ENCODE results near the gene MIOX.
"Not testable (repeated sequence)": the region's sequence is repeated elsewhere in the genome, so short reads cannot be mapped to it uniquely, and the experiment has no call there.

The MIOX gene

GRCh38 chr22:50507421-50507990, 20.8 kb downstream of the MIOX start, which contains the start of gene LMF2:
Gene LMF2 (minus strand): TSS chr22:50507702. CDS start chr22:50507675, 27 bp downstream.
- peak in 1 of 2 experiments; percentile 81 for DNase-seq (ENCODE audit: low read depth in 1 of 2, low spot score in 1 of 2)
- no peak for TF ChIP-seq JUND (IDR thresholded peaks at IDR 0.05; ENCODE audit: low read depth)
- in situ Hi-C loops (cut with HindIII; ENCODE audit: low pct_unique_long_range_greater_than_20kb, low sequenced_read_pairs): no loop called here

- in situ Hi-C loops (cut with HindIII; ENCODE audit: low pct_unique_long_range_greater_than_20kb, low sequenced_read_pairs): no loop called here
- DNase-seq (ENCODE audit: low read depth in 1 of 2, low spot score in 1 of 2): peak; percentile 96
- no peak for TF ChIP-seq JUND (IDR thresholded peaks at IDR 0.05; ENCODE audit: low read depth)
Observed at GRCh38 chr22:50507991-50508884, 21.6 kb downstream of the MIOX start, which contains the start of gene NCAPH2. Gene NCAPH2 (plus strand): TSS chr22:50508224. CDS start chr22:50508338, 114 bp downstream.

DNA sequence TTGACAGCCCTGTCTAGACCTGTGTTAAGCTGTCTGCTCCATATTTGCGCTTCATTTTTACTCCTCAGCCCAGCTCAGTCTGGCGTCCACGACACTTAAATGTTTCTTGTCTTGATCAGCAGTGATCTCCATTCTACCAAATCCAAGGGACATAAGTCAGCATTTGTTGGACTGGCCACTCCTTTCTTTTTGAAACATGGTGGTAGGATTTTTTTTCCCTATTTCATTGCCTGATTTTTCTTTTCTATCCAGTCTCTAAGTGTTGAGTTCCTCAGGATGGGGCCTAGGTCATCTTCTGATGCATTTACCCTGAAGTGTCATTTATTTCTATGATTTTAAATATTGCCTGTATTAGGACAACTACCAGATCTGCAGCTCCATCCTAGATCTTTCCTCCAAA, 22.2 kb downstream of the MIOX start:
- no peak for DNase-seq (ENCODE audit: low read depth in 1 of 2, low spot score in 1 of 2)
- in situ Hi-C loops (cut with HindIII; ENCODE audit: low pct_unique_long_range_greater_than_20kb, low sequenced_read_pairs): no loop called here
- TF ChIP-seq JUND (IDR thresholded peaks at IDR 0.05; ENCODE audit: low read depth): no peak

DNA sequence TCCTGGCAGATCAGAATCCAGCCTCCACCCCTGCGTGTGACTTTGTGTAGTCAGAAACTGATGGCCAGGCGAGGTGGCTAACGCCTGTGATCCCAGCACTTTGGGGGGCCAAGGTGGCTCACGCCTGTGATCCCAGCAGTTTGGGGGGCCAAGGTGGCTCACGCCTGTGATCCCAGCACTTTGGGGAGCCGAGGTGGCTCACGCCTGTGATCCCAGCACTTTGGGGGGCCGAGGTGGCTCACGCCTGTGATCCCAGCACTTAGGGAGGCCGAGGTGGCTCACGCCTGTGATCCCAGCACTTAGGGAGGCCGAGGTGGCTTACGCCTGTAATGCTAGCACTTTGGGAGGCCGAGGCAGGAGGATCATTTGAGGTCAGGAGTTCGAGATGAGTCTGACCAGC, 26.5 kb downstream of the MIOX start:
- in situ Hi-C loops (cut with HindIII; ENCODE audit: low pct_unique_long_range_greater_than_20kb, low sequenced_read_pairs): no loop called here

GRCh38 chr22:50516068-50516467, 29.4 kb downstream of the MIOX start:
- TF ChIP-seq JUND (IDR thresholded peaks at IDR 0.05; ENCODE audit: low read depth): no peak
- DNase-seq (ENCODE audit: low read depth in 1 of 2, low spot score in 1 of 2): peak; percentile 45 to 73
- in situ Hi-C loops (cut with HindIII; ENCODE audit: low pct_unique_long_range_greater_than_20kb, low sequenced_read_pairs): no loop called here

More for the DNA sequence above, 26.5 kb downstream of the MIOX start:
- no peak for DNase-seq (ENCODE audit: low read depth in 1 of 2, low spot score in 1 of 2)
- TF ChIP-seq JUND (IDR thresholded peaks at IDR 0.05; ENCODE audit: low read depth): no peak

- in situ Hi-C loops (cut with HindIII; ENCODE audit: low pct_unique_long_range_greater_than_20kb, low sequenced_read_pairs): no loop called here
- no peak for DNase-seq (ENCODE audit: low read depth in 1 of 2, low spot score in 1 of 2)
- no peak for TF ChIP-seq JUND (IDR thresholded peaks at IDR 0.05; ENCODE audit: low read depth)
Observed at GRCh38 chr22:50516891-50517290, 30.2 kb downstream of the MIOX start.

- DNase-seq (ENCODE audit: low read depth in 1 of 2, low spot score in 1 of 2): no peak
- in situ Hi-C loops (cut with HindIII; ENCODE audit: low pct_unique_long_range_greater_than_20kb, low sequenced_read_pairs): no loop called here
- TF ChIP-seq JUND (IDR thresholded peaks at IDR 0.05; ENCODE audit: low read depth): no peak
Observed at GRCh38 chr22:50517495-50518260, 31.0 kb downstream of the MIOX start.

DNA sequence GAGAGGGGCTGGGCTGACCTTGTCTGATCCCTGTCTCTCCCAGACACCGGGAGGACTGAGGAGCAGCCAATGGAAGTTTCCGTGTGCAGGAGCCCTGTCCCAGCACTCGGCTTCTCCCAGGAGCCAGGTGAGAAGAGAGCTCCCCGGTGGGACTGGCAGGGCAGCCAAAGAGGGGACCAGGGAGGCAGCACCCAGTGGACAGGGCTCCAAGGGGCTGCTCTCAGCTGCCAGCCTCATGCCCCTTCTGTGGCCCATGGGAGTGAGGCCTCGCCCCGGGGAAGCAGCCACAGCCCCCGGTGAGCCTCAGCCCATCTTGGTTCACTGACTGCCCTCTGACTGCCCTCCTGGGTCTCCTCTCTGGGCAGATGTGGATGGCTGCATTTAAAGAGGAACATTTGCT, 31.9 kb downstream of the MIOX start:
- in situ Hi-C loops (cut with HindIII; ENCODE audit: low pct_unique_long_range_greater_than_20kb, low sequenced_read_pairs): no loop called here
- no peak for DNase-seq (ENCODE audit: low read depth in 1 of 2, low spot score in 1 of 2)
- no peak for TF ChIP-seq JUND (IDR thresholded peaks at IDR 0.05; ENCODE audit: low read depth)

- no peak for DNase-seq (ENCODE audit: low read depth in 1 of 2, low spot score in 1 of 2)
- no peak for TF ChIP-seq JUND (IDR thresholded peaks at IDR 0.05; ENCODE audit: low read depth)
- in situ Hi-C loops (cut with HindIII; ENCODE audit: low pct_unique_long_range_greater_than_20kb, low sequenced_read_pairs): no loop called here
Observed at GRCh38 chr22:50519151-50519550, 32.5 kb downstream of the MIOX start.

GRCh38 chr22:50520184-50520583, 33.5 kb downstream of the MIOX start:
- in situ Hi-C loops (cut with HindIII; ENCODE audit: low pct_unique_long_range_greater_than_20kb, low sequenced_read_pairs); DNase-seq (ENCODE audit: low read depth in 1 of 2, low spot score in 1 of 2): not testable (repeated sequence)

DNA sequence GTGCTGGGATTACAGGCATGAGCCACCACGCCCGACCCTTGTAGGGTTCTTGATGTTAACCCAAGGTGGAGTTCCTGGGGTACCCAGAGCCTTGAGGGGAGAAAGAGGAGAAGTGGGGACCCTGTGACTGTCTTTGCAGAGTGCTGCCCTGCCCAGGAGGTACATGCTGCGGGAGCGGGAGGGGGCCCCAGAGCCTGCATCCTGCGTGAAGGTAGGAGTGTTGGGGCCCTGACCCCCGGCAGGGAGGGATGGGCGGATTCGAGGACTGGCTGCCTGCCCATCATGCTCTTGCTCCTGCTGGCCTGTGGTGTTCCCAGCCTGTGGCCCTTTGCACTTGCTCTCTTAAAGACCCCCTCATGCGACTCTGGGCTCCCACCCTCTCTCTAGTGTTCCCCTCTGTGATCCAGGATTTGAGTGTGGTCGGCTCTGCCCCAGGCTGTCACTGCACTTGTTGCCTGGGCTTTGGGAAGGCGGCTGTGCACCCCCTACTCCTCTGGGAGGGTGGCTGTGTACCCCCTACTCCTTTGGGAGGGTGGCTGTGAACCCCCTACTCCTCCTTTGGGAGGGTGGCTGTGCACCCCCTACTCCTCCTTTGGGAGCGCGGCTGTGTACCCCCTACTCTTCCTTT, 34.3 kb downstream of the MIOX start:
- no peak for TF ChIP-seq JUND (IDR thresholded peaks at IDR 0.05; ENCODE audit: low read depth)

GRCh38 chr22:50521710-50522109, 35.1 kb downstream of the MIOX start:
- no peak for DNase-seq (ENCODE audit: low read depth in 1 of 2, low spot score in 1 of 2)
- no peak for TF ChIP-seq JUND (IDR thresholded peaks at IDR 0.05; ENCODE audit: low read depth)
- in situ Hi-C loops (cut with HindIII; ENCODE audit: low pct_unique_long_range_greater_than_20kb, low sequenced_read_pairs): no loop called here

More for the DNA sequence above, 34.3 kb downstream of the MIOX start:
- in situ Hi-C loops (cut with HindIII; ENCODE audit: low pct_unique_long_range_greater_than_20kb, low sequenced_read_pairs): no loop called here
- no peak for DNase-seq (ENCODE audit: low read depth in 1 of 2, low spot score in 1 of 2)

Data from T47D (cell line).